ENCODE results near the gene FOXP1.

FOXP1 gene

DNA sequence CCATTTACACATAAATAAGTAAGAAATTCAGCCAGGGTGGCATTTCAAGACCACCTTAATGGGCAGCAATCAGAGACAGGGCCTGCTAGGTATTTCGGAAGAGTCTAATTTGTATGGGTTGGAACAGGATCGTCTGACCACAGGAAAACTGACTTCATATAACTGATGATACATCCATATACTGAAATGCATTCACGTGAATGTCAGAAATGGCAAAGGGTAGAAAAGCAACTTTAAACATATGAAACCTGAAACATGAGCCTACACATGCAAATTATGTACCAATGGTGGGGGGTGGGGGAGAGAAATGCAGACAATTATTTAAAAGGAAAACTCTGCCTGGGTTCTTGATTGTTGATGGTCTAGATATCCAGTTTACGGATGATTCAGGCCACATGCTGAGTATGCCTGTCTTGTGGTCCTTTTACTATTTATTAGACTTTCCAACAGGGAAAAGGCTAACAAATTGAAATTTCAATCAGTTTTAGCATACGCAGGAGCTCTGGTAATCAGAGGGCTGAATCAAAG, 582.2 kb downstream of the FOXP1 start:
- H3K36me3 ChIP-seq: peaks cover 15% of the 10 kb centered on the region
- no peaks in the 10 kb centered on the region for H3K27me3 ChIP-seq
- TF ChIP-seq, protein P1, sequence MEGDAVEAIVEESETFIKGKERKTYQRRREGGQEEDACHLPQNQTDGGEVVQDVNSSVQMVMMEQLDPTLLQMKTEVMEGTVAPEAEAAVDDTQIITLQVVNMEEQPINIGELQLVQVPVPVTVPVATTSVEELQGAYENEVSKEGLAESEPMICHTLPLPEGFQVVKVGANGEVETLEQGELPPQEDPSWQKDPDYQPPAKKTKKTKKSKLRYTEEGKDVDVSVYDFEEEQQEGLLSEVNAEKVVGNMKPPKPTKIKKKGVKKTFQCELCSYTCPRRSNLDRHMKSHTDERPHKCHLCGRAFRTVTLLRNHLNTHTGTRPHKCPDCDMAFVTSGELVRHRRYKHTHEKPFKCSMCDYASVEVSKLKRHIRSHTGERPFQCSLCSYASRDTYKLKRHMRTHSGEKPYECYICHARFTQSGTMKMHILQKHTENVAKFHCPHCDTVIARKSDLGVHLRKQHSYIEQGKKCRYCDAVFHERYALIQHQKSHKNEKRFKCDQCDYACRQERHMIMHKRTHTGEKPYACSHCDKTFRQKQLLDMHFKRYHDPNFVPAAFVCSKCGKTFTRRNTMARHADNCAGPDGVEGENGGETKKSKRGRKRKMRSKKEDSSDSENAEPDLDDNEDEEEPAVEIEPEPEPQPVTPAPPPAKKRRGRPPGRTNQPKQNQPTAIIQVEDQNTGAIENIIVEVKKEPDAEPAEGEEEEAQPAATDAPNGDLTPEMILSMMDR (IDR thresholded peaks at IDR 0.05): no peak
- H3K9me3 ChIP-seq: no peaks in the 10 kb centered on the region
- H3K27ac ChIP-seq: no peak overlapping the region
- H3K4me3 ChIP-seq (ENCODE audit: low read depth in 1 of 2, low read length in 1 of 2): no peak overlapping the region
- no peaks in the 10 kb centered on the region for H3K4me1 ChIP-seq (ENCODE audit: control insufficient read depth in 1 of 2, insufficient read depth in 1 of 2, low read depth in 1 of 2, low read length in 1 of 2)

DNA sequence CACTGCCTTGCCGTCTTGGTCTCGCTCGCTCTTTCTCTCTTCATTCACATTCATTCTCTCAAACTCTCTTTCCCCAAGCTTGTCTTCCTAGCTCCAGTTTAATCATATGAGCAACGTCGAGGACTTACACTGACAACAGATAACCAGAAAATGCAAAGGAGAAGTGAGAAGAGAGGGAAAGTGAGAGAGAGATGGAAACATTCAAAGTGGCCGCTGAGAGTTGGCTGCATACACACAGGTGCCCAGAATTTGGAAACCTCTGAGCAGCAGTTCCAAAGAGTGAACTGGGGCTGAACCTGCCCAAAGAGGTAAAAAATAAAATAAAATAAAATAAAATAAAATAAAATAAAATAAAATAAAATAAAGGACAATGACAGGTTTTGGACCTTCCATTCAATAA, 583.0 kb downstream of the FOXP1 start:
- H3K9me3 ChIP-seq: no peaks in the 10 kb centered on the region
- H3K27me3 ChIP-seq: no peaks in the 10 kb centered on the region
- peaks cover 15% of the 10 kb centered on the region for H3K36me3 ChIP-seq
- H3K4me3 ChIP-seq (ENCODE audit: low read depth in 1 of 2, low read length in 1 of 2): no peak overlapping the region
- no peak overlapping the region for H3K27ac ChIP-seq
- TF ChIP-seq, protein P1 (IDR thresholded peaks at IDR 0.05): no peak
- no peaks in the 10 kb centered on the region for H3K4me1 ChIP-seq (ENCODE audit: control insufficient read depth in 1 of 2, insufficient read depth in 1 of 2, low read depth in 1 of 2, low read length in 1 of 2)

DNA sequence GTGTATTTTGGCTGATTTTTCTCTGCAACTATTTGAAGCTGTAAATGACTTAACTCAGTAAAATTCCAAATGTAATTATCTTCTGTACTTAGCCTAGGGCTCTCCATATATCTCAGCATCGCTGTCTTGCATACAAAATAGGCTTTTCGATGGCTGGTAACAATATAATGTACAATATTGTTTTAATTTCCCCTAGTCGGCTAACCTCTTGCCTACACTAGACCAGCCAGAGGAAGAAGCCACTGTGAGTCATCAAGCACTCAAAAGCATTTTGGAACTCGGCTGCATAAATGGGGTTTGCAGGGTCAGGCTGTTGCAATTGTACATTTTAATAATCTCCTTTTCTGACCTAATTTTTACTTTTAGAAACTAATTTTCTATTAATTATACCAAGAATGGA, 583.8 kb downstream of the FOXP1 start:
- Histone ChIP-seq H3K27ac (no peak overlapping the region), H3K4me3 (ENCODE audit: low read depth in 1 of 2, low read length in 1 of 2) (no peak overlapping the region), H3K4me1 (ENCODE audit: control insufficient read depth in 1 of 2, insufficient read depth in 1 of 2, low read depth in 1 of 2, low read length in 1 of 2) (no peaks in the 10 kb centered on the region), H3K9me3 (no peaks in the 10 kb centered on the region), H3K27me3 (no peaks in the 10 kb centered on the region), H3K36me3 (peaks cover 15% of the 10 kb centered on the region)
- TF ChIP-seq, protein P1 (IDR thresholded peaks at IDR 0.05): no peak

DNA sequence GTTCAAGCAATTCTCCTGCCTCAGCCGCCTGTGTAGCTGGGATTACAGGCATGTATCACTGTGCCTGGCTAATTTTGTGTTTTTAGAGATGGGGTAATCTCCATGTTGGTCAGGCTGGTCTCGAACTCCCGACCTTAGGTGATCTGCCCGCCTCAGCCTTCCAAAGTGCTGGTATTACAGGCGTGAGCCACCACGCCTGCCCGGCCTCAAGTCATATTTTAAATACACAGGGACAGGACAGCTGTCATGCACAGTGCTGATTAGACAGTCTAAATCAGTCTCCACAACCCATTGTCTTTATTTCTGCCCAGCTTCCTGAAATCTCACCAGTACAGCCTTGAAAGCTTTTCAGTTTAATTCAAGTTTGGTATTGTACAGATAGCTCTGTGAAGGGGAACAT, 587.4 kb downstream of the FOXP1 start:
- Histone ChIP-seq H3K9me3 (no peaks in the 10 kb centered on the region), H3K36me3 (peaks cover 33% of the 10 kb centered on the region), H3K27me3 (no peaks in the 10 kb centered on the region), H3K27ac (no peak overlapping the region), H3K4me3 (ENCODE audit: low read depth in 1 of 2, low read length in 1 of 2) (no peak overlapping the region), H3K4me1 (ENCODE audit: control insufficient read depth in 1 of 2, insufficient read depth in 1 of 2, low read depth in 1 of 2, low read length in 1 of 2) (no peaks in the 10 kb centered on the region)
- TF ChIP-seq, protein P1 (IDR thresholded peaks at IDR 0.05): no peak

DNA sequence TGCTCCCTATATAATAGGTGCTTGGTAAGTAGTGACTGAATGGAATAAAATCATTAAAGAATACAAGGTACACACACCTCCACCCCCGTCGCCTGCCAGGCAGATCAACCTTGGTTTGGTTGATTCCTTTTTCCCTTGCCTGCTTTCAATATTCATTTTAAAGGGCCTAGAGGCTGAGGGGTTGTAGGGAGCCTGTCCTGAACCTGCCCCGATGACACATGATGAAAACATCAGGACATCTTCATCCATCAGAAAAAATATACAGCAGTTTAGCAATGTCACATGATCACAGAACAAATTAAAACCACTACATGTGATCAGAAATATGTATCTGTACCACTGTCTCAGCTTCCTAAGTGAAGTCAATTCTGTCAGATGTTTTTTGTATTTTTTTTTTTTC, 588.9 kb downstream of the FOXP1 start:
- H3K4me3 ChIP-seq (ENCODE audit: low read depth in 1 of 2, low read length in 1 of 2): no peak overlapping the region
- peaks cover 33% of the 10 kb centered on the region for H3K36me3 ChIP-seq
- TF ChIP-seq, protein P1 (IDR thresholded peaks at IDR 0.05): no peak

More for the DNA sequence above, 588.9 kb downstream of the FOXP1 start:
- H3K9me3 ChIP-seq: no peaks in the 10 kb centered on the region
- no peaks in the 10 kb centered on the region for H3K4me1 ChIP-seq (ENCODE audit: control insufficient read depth in 1 of 2, insufficient read depth in 1 of 2, low read depth in 1 of 2, low read length in 1 of 2)
- no peaks in the 10 kb centered on the region for H3K27me3 ChIP-seq
- H3K27ac ChIP-seq: no peak overlapping the region
